ENCODE results near the gene KPNA6.
"Not testable (repeated sequence)": the region's sequence is repeated elsewhere in the genome, so short reads cannot be mapped to it uniquely, and the experiment has no call there.

The KPNA6 gene

GRCh38 chr1:32100807-32101708 lies 6.8 kb upstream of the KPNA6 start:
- no peak for DNase-seq

DNA sequence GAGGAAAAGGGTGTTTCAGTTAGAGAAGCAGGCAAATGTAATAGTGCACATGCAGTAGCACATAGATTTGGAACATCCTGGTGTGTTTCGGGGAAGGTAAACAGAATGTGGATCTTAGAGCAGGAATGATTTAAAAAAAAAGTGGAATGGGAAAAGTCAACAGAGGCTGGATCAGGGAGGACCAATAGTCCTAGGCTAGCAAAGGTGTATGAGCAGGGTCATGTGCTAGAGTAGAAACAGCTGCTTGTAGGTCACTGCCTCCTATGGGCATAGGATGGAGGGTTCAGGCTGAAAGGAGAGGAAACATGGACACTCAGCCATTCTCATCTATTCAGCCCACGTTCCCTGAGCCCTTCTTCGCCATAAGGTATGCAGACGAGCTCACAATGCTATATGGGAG lies 3.7 kb upstream of the KPNA6 start:
- no peak for DNase-seq

GRCh38 chr1:32105338-32105737 lies 2.5 kb upstream of the KPNA6 start:
- no peak for DNase-seq

DNA sequence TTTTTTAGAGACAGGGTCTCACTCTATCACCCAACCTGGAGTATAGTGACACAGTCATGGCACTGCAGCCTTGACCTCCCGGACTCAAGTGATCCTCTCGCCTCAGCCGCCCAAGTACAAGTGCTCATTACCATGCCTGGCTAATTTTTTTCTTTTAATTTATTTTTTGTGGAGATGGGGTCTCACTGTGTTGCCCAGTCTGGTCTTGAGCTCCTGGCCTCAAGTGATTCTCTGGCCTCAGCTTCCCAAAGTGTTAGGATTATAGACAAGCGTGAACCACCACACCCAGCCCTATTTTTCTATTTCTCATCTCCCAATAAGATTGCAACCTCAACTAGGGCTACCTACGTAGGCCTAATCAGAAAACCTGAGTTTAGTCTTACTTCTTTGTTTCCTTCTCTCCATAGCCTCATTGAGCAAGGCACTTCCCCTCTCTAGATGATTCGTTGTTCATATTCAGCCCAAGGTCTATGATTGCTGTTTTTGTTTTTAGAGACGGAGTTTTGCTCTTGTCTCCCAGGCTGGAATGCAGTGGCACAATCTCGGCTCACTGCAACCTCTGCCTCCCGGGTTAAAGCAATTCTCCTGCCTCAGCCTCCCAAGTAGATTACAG lies 1.1 kb upstream of the KPNA6 start:
- no peak for DNase-seq

GRCh38 chr1:32111040-32111623 lies 3.3 kb downstream of the KPNA6 start:
- DNase-seq: no peak

- no peak for DNase-seq
Observed at GRCh38 chr1:32111789-32112188, 3.9 kb downstream of the KPNA6 start.

DNA sequence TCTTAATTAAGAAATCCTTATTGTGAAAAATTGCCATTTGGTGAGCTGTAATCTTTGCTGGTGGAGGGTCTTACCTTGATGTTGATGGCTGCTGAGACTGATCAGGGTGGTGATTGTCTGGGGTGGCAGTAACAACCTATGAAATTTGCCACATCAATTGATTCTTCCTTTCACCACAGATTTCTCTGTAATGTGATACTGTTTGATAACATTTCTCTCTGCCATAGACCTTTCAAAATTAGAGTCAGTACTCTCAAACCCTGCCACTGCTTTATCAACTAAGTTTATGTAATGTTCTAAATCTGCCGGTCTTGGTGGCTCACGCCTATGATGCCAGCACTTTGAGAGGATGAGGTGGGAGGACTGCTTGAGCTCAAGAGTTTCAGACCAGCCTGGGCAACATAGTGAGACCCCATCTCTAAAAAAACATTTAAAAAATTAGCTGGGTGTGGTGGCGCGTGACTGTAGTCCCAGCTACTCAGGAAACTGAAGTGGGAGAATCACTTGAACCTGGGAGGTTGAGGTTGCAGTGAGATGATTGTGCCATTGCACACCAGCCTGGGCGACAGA lies 5.0 kb downstream of the KPNA6 start:
- DNase-seq: peak; percentile 23

DNA sequence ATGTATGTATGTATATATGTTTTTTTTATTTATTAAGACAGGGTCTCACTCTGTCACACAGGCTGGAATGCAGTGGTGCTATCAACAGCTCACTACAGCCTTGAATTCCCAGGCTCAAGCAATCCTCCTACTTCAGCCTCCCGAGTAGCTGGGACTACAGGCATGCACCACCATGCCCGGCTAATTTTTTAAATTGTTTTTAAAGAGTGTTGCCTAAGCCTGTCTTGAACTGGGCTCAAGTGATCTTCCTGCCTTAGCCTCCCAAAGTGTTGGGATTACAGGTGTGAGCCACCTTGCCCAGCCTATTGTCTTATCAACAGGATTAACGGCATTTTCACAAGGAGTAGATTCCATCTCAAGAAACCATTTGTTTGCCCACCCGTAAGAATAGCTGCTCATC lies 5.6 kb downstream of the KPNA6 start:
- not testable (repeated sequence) for DNase-seq

DNA sequence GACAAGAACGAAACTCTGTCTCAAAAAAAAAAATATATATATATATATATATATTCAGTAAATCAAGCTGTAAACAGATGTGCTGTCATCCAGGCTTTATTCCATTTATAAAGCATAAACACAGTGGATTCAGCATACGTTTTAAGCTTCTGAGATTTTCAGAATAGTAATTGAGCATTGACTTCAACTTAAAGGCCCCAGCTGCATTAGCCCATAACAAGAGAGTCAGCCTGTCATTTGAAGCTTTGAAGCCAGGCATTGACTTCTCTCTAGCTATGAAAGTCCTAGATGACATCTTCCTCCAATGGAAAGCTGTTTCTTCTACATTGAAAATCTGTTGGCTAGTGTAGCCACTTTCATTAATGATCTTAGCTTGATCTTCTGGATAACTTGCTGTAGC lies 6.6 kb downstream of the KPNA6 start:
- DNase-seq: no peak

GRCh38 chr1:32115496-32115895 lies 7.6 kb downstream of the KPNA6 start:
- no peak for DNase-seq

DNA sequence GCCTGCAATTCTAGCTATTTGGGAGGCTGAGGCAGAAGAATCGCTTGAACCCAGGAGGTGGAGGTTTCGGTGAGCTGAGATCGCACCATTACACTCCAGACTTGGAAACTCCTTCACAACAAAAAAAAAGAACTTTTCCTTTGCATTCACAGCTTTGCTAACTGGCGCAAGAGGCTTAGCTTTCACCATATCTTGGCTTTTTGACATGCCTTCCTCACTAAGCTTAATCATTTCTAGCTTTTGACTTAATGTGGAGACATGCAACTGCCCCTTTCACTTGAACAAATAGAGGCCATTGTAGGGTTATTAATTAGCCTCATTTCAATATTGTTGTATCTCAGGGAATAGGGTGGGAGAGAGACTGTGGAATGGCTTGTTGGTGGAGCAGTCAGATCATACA lies 8.7 kb downstream of the KPNA6 start:
- no peak for DNase-seq

- DNase-seq: no peak
Observed at GRCh38 chr1:32122151-32122550, 14.3 kb downstream of the KPNA6 start.

DNA sequence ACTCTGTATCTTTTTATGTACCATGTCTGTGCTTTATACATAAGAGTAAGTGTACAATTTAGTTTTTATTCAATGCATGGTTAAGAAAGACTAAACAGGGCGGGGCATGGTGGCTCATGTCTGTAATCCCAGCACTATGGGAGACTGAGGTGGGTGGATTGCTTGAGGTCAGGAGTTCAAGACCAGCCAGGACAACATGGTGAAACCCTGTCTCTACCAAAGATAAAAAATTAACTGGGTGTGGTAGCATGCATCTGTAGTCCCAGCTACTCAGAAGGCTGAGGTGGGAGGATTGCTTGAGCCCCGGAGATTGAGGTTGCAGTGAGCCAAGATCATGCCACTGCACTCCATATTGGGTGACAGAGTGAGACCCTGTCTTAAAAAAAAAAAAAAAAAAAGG lies 15.5 kb downstream of the KPNA6 start:
- DNase-seq: not testable (repeated sequence)

- no peak for DNase-seq
Observed at GRCh38 chr1:32125313-32125712, 17.5 kb downstream of the KPNA6 start.

DNA sequence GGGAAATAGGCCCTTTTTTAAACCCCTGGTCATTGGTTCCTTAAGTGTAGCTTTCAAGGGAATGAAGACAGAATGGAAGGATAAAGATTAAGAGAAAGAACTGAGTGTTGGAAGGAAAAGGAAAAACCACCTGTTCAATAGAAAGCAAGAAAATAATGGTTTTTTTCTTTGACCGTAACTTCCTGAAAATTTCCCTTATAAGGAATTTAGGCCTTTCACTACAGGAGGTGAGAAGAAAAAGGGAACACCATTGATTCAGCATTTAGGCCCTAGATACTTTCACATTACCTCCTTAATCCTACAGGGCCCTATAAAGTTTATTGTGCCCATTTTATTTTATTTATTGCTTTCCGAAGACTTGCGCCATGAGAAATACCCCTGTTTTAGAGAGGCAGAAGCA lies 18.9 kb downstream of the KPNA6 start:
- no peak for DNase-seq

DNA sequence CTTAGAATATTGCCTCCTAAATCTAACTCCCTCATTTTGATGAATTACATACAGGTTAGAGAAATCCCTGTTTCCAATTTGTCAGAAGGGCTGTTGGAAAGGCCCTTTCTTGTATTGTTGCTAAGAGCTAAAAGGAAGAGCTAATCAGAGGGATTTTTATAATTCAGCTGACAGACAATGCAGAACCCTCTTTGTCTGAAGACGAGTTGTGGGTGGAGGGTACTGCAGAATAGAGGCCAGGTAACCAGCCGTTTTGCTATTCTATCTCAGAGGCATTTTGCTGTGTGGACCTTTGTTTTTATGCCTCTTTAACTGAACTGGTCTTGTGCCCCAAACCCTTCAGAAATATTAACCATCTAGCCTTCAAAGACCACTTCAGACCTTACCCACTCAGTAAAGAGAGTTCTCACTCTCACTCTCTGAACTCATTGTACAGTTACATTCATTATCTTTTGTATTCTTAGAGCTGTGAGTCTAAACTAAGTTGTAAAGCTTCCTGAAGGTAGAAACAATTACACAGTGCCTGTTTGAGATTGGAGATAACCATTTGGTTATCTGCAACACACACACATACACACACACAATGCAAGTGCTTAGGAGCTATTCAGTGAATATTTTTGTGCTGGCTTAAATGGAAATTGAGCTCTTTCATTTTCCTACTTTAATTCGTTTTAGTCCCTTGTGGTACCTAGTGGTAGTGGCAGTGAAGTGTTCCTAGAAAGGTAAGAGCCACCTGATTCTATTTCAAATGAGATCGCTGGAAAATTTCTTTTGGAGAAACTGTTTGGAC lies 19.7 kb downstream of the KPNA6 start:
- DNase-seq: no peak

GRCh38 chr1:32128479-32128878 lies 20.6 kb downstream of the KPNA6 start:
- DNase-seq: no peak

- no peak for DNase-seq
Observed at GRCh38 chr1:32128964-32129363, 21.1 kb downstream of the KPNA6 start.

GRCh38 chr1:32133950-32134280 lies 26.1 kb downstream of the KPNA6 start:
- not testable (repeated sequence) for DNase-seq

DNA sequence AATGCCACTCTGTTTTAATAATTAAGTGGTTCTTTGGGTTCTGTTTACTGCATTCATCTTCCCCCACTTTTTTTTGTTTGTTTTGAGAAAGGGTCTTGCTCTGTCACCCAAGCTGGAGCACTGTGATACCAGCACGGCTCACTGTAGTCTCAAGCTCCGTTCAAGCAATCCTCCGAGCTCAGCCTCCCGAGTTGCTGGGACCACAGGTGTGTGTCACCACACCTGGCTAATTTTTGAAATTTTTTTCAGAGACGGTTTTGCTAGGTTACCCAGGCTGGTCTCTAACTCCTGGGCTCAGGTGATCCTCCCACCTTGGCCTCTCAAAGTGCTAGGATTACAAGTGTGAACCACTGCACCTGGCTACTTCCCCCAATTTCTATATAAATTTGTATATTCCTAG lies 29.3 kb downstream of the KPNA6 start:
- DNase-seq: no peak

- DNase-seq: no peak
Observed at GRCh38 chr1:32138965-32139364, 31.1 kb downstream of the KPNA6 start.

DNA sequence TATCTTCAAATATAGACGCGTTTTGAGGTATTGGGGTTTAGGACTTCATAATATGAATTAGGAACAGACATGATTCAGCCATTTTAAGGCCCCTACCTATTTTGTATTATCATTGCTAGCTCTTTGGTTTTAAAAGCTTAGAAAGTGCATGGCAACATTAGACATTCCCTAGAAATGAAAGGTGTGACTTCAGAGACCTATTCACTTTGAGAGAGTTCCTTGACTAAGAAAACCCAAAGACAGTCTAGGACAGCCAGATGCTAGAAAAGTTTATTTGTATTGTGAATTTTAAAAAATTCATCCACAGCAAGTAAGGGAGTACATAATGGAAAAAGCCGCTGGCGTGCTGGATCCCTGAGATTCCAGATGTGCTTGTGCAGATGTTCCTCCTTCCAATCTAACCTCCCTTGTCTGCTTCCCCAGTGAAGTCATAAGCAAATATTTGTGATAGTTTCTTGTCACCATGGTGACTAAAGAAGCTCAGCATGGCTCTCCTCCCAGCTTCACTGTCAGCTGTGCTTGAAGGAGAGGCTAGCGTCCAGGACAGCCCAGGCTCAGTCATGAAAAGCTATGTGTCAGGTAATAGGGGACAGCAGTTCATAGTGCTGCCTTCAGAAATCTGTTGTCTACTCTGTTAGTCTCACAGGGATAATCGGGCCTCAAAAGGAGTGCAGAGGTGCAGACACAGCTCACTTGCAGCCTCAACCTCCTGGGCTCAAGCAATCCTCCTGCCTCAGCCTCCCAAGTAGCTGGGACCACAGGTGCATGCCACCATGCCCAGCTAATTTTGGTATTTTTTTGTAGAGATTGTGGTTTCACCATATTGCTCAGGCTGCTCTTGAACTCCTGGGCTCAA lies 34.8 kb downstream of the KPNA6 start:
- DNase-seq: no peak

Data from CD4-positive, alpha-beta T cell treated with Interleukin-12 subunit alpha and Interleukin-12 subunit beta, for 1 hour (primary cell).